GM23338 (cell line): Measurements from ENCODE around the gene GNAZ. TPM values are rescaled to one million over a fixed set of nuclear protein-coding genes. Genes with fewer than 3 reads are reported as not detected.

ENCODE experiments used
- ATAC-seq: fragments of 200-7000 bp; cut with Tn5 transposase; 3 replicates; pipeline ENCODE4 v1.9.1; 2020
- DNase-seq: peaks from one replicate; pipeline ENCODE4 v3.0.0-alpha.2; 2015; ENCODE audit warnings: low spot score
- H2AFZ ChIP-seq: fragments of 200-600 bp; sonication (generic); 2 replicates; pipeline ENCODE4 v1.8.0; 2016; ENCODE audit warnings: antibody characterized with exemption, mild to moderate bottlenecking, moderate library complexity
- H3F3A ChIP-seq: fragments of 200-600 bp; sonication (generic); replicated peaks from 2 replicates; pipeline ENCODE4 v1.8.0; 2017; ENCODE audit warnings: antibody characterized with exemption, mixed run types, low read depth
- H3K27ac ChIP-seq: fragments of 200-600 bp; sonication (generic); 2 replicates; pipeline ENCODE4 v1.6.1; 2016; ENCODE audit warnings: low read depth
- H3K27me3 ChIP-seq: fragments of 200-600 bp; sonication (generic); 2 replicates; pipeline ENCODE4 v1.8.0; 2016; ENCODE audit warnings: mild to moderate bottlenecking, mixed run types, moderate library complexity; ENCODE audit not compliant: insufficient read depth
- H3K36me3 ChIP-seq: fragments of 200-600 bp; sonication (generic); 2 replicates; pipeline ENCODE4 v1.8.0; 2016; ENCODE audit warnings: mild to moderate bottlenecking; ENCODE audit not compliant: insufficient read depth
- H3K4me1 ChIP-seq: fragments of 200-600 bp; sonication (generic); 2 replicates; pipeline ENCODE4 v1.8.0; 2016; ENCODE audit warnings: mild to moderate bottlenecking, moderate library complexity; ENCODE audit not compliant: insufficient read depth
- H3K4me2 ChIP-seq: fragments of 200-600 bp; sonication (generic); 2 replicates; pipeline ENCODE4 v1.7.1; 2017; ENCODE audit warnings: mixed run types
- H3K4me3 ChIP-seq: fragments of 200-600 bp; sonication (generic); 2 replicates; pipeline ENCODE4 v1.6.1; 2016; ENCODE audit warnings: mixed run types
- H3K79me2 ChIP-seq: fragments of 200-600 bp; sonication (generic); replicated peaks from 2 replicates; pipeline ENCODE4 v1.8.0; 2017; ENCODE audit warnings: mild to moderate bottlenecking; ENCODE audit not compliant: insufficient read depth
- H3K9me2 ChIP-seq: fragments of 200-600 bp; sonication (generic); 2 replicates; pipeline ENCODE4 v1.8.0; 2017; ENCODE audit not compliant: insufficient read depth
- H4K20me1 ChIP-seq: fragments of 200-600 bp; sonication (generic); replicated peaks from 2 replicates; pipeline ENCODE4 v1.8.0; 2017; ENCODE audit warnings: mild to moderate bottlenecking; ENCODE audit not compliant: insufficient read depth
- H3K27ac Mint-ChIP-seq: 2 replicates; pipeline ENCODE4 v1.8.0; 2020; ENCODE audit warnings: inconsistent platforms, mild to moderate bottlenecking, moderate library complexity, mixed read lengths
- H3K27me3 Mint-ChIP-seq: 3 replicates; pipeline ENCODE4 v1.8.0; 2022; ENCODE audit warnings: low read depth, mild to moderate bottlenecking, moderate library complexity, mixed read lengths, inconsistent platforms; ENCODE audit not compliant: insufficient read depth, poor library complexity
- H3K36me3 Mint-ChIP-seq: 3 replicates; pipeline ENCODE4 v1.8.0; 2021; ENCODE audit warnings: low read depth, mild to moderate bottlenecking, inconsistent platforms, moderate library complexity, mixed read lengths
- H3K4me1 Mint-ChIP-seq: 3 replicates; pipeline ENCODE4 v1.8.0; 2020; ENCODE audit warnings: mild to moderate bottlenecking, inconsistent platforms, mixed read lengths
- H3K4me3 Mint-ChIP-seq: 3 replicates; pipeline ENCODE4 v1.8.0; 2021; ENCODE audit warnings: moderate library complexity, mild to moderate bottlenecking, inconsistent platforms, mixed read lengths
- H3K9me3 Mint-ChIP-seq: 3 replicates; pipeline ENCODE4 v1.8.0; 2020; ENCODE audit warnings: moderate library complexity, mild to moderate bottlenecking, inconsistent platforms, mixed read lengths
- CREB1 ChIP-seq: fragments of 250-450 bp; sonication (Bioruptor Pico); IDR thresholded peaks from 2 replicates; pipeline ENCODE4 v1.5.0; 2020; ENCODE audit warnings: low read depth, mild to moderate bottlenecking, moderate library complexity
- EZH2 ChIP-seq: fragments of 200-600 bp; sonication (generic); IDR thresholded peaks from one replicate; pipeline ENCODE4 v1.8.0; 2017; ENCODE audit warnings: antibody characterized with exemption, mild to moderate bottlenecking, low read depth; ENCODE audit not compliant: unreplicated experiment
- EZH2phosphoT487 ChIP-seq: fragments of 200-600 bp; sonication (generic); IDR thresholded peaks from one replicate; pipeline ENCODE4 v1.8.1; 2018; ENCODE audit warnings: antibody characterized with exemption; ENCODE audit not compliant: unreplicated experiment
- JUNB ChIP-seq: IDR thresholded peaks from one replicate; pipeline ENCODE4 v1.6.1; 2016; ENCODE audit warnings: antibody characterized with exemption; ENCODE audit not compliant: unreplicated experiment
- NANOG ChIP-seq: IDR thresholded peaks from 2 replicates; pipeline ENCODE4 v1.6.1; 2016; ENCODE audit warnings: antibody characterized with exemption, borderline replicate concordance
- POLR2AphosphoS5 ChIP-seq: IDR thresholded peaks from 2 replicates; pipeline ENCODE4 v1.6.1; 2016; ENCODE audit warnings: antibody characterized with exemption, low read depth
- STAT1 ChIP-seq: IDR thresholded peaks from one replicate; pipeline ENCODE4 v1.6.1; 2016; ENCODE audit warnings: antibody characterized with exemption; ENCODE audit not compliant: unreplicated experiment
- ZNF114 ChIP-seq: fragments of 250-450 bp; sonication (Bioruptor Pico); IDR thresholded peaks from 2 replicates; pipeline ENCODE4 v1.5.0; 2020; ENCODE audit warnings: mild to moderate bottlenecking, moderate library complexity
- ZNF331 ChIP-seq: fragments of 250-450 bp; sonication (Bioruptor Pico); IDR thresholded peaks from 2 replicates; pipeline ENCODE4 v1.5.0; 2020; ENCODE audit warnings: low read depth, mild to moderate bottlenecking, moderate library complexity
- polyA plus RNA-seq: library from polyadenylated mRNA; unstranded; fragments of >200 nt; fragmentation: Nextera tagmentation; extraction: Ambion mirVana; gene quantifications from 2 replicates; pipeline ENCODE4 v1.2.1, GENCODE V29; 2016
- total RNA-seq: library from RNA; depleted of rRNA; stranded (reverse); fragments of >200 nt; shearing (Covaris generic); gene quantifications from 2 replicates; pipeline ENCODE4 v1.2.3, GENCODE V29; 2014
- TF ChIP-seq, protein P1 (sequence below): IDR thresholded peaks from one replicate; pipeline ENCODE4 v1.6.1; 2018; ENCODE audit warnings: antibody characterized with exemption; ENCODE audit not compliant: unreplicated experiment
- TF ChIP-seq, protein P2 (sequence below), 2 experiments: fragments of 200-600 bp in 1 of 2; sonication (generic) in 1 of 2; conservative IDR thresholded peaks; 2 replicates each; pipeline versions ENCODE4 v1.5.1 to v1.6.1; 2016 to 2017; ENCODE audit warnings: antibody characterized with exemption in 2 of 2, low read depth in 2 of 2, mild to moderate bottlenecking in 2 of 2, moderate library complexity in 1 of 2
- TF ChIP-seq, protein P3 (sequence below): fragments of 250-450 bp; sonication (Bioruptor Pico); IDR thresholded peaks from 2 replicates; pipeline ENCODE4 v1.5.0; 2020; ENCODE audit warnings: mild to moderate bottlenecking, moderate library complexity
- TF ChIP-seq, protein P4 (sequence below): IDR thresholded peaks from 2 replicates; pipeline ENCODE4 v1.6.1; 2016; ENCODE audit warnings: antibody characterized with exemption

Gene GNAZ
- total and polyA plus RNA-seq, 2 experiments from 2014 or later: 2.9 to 11.1 TPM

DNA sequence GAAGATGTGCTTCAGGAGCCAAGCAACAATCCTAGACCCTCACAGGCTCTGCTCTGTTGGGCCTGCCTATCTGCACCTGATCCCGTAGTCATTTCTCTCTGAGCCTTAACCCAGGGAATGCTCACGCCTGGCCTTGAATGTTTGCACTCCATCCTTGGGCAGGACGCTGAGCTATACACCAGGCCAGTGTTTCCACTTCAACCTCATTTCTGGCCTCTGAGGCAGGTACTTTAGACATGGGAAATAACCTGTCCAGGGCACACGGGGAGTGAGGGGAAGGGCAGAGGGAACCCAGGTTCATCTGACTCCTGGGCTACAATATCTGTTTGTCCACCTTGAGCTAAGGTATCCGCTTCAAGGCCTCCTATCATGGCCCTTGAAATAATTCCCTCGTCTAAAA lies 61.6 kb downstream of the GNAZ start:
- Mint-ChIP-seq H3K27ac (no peak overlapping the region), H3K4me3 (no peak overlapping the region), H3K4me1 (peaks cover 4% of the 10 kb centered on the region; the same call in 2 of the 3 replicates), H3K27me3 (peaks cover 10% of the 10 kb centered on the region), H3K36me3 (no peaks in the 10 kb centered on the region), H3K9me3 (peaks cover 2% of the 10 kb centered on the region; the same call in 1 of the 3 replicates)
- no peak overlapping the region for H3K4me2 ChIP-seq
- H3K79me2 ChIP-seq: no peaks in the 10 kb centered on the region
- H3K4me1 ChIP-seq: peaks cover 4% of the 10 kb centered on the region
- H3K36me3 ChIP-seq: no peaks in the 10 kb centered on the region
- H2AFZ ChIP-seq: no peak overlapping the region
- no peak for DNase-seq
- H3K27ac ChIP-seq: no peak overlapping the region
- no peaks in the 10 kb centered on the region for H3K9me2 ChIP-seq
- TF ChIP-seq EZH2 (no peak), POLR2AphosphoS5 (no peak), ZNF114 (CRISPR knock-in tag) (no peak), NANOG (no peak), ZNF331 (CRISPR knock-in tag) (no peak), CREB1 (CRISPR knock-in tag) (no peak), EZH2phosphoT487 (no peak), STAT1 (no peak), JUNB (no peak)
- TF ChIP-seq, protein P1, sequence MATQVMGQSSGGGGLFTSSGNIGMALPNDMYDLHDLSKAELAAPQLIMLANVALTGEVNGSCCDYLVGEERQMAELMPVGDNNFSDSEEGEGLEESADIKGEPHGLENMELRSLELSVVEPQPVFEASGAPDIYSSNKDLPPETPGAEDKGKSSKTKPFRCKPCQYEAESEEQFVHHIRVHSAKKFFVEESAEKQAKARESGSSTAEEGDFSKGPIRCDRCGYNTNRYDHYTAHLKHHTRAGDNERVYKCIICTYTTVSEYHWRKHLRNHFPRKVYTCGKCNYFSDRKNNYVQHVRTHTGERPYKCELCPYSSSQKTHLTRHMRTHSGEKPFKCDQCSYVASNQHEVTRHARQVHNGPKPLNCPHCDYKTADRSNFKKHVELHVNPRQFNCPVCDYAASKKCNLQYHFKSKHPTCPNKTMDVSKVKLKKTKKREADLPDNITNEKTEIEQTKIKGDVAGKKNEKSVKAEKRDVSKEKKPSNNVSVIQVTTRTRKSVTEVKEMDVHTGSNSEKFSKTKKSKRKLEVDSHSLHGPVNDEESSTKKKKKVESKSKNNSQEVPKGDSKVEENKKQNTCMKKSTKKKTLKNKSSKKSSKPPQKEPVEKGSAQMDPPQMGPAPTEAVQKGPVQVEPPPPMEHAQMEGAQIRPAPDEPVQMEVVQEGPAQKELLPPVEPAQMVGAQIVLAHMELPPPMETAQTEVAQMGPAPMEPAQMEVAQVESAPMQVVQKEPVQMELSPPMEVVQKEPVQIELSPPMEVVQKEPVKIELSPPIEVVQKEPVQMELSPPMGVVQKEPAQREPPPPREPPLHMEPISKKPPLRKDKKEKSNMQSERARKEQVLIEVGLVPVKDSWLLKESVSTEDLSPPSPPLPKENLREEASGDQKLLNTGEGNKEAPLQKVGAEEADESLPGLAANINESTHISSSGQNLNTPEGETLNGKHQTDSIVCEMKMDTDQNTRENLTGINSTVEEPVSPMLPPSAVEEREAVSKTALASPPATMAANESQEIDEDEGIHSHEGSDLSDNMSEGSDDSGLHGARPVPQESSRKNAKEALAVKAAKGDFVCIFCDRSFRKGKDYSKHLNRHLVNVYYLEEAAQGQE: no peak
- TF ChIP-seq, protein P2, sequence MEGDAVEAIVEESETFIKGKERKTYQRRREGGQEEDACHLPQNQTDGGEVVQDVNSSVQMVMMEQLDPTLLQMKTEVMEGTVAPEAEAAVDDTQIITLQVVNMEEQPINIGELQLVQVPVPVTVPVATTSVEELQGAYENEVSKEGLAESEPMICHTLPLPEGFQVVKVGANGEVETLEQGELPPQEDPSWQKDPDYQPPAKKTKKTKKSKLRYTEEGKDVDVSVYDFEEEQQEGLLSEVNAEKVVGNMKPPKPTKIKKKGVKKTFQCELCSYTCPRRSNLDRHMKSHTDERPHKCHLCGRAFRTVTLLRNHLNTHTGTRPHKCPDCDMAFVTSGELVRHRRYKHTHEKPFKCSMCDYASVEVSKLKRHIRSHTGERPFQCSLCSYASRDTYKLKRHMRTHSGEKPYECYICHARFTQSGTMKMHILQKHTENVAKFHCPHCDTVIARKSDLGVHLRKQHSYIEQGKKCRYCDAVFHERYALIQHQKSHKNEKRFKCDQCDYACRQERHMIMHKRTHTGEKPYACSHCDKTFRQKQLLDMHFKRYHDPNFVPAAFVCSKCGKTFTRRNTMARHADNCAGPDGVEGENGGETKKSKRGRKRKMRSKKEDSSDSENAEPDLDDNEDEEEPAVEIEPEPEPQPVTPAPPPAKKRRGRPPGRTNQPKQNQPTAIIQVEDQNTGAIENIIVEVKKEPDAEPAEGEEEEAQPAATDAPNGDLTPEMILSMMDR (conservative IDR thresholded peaks at IDR 0.05; ENCODE audit: low read depth in 2 of 2): no peak
- TF ChIP-seq, protein P3, sequence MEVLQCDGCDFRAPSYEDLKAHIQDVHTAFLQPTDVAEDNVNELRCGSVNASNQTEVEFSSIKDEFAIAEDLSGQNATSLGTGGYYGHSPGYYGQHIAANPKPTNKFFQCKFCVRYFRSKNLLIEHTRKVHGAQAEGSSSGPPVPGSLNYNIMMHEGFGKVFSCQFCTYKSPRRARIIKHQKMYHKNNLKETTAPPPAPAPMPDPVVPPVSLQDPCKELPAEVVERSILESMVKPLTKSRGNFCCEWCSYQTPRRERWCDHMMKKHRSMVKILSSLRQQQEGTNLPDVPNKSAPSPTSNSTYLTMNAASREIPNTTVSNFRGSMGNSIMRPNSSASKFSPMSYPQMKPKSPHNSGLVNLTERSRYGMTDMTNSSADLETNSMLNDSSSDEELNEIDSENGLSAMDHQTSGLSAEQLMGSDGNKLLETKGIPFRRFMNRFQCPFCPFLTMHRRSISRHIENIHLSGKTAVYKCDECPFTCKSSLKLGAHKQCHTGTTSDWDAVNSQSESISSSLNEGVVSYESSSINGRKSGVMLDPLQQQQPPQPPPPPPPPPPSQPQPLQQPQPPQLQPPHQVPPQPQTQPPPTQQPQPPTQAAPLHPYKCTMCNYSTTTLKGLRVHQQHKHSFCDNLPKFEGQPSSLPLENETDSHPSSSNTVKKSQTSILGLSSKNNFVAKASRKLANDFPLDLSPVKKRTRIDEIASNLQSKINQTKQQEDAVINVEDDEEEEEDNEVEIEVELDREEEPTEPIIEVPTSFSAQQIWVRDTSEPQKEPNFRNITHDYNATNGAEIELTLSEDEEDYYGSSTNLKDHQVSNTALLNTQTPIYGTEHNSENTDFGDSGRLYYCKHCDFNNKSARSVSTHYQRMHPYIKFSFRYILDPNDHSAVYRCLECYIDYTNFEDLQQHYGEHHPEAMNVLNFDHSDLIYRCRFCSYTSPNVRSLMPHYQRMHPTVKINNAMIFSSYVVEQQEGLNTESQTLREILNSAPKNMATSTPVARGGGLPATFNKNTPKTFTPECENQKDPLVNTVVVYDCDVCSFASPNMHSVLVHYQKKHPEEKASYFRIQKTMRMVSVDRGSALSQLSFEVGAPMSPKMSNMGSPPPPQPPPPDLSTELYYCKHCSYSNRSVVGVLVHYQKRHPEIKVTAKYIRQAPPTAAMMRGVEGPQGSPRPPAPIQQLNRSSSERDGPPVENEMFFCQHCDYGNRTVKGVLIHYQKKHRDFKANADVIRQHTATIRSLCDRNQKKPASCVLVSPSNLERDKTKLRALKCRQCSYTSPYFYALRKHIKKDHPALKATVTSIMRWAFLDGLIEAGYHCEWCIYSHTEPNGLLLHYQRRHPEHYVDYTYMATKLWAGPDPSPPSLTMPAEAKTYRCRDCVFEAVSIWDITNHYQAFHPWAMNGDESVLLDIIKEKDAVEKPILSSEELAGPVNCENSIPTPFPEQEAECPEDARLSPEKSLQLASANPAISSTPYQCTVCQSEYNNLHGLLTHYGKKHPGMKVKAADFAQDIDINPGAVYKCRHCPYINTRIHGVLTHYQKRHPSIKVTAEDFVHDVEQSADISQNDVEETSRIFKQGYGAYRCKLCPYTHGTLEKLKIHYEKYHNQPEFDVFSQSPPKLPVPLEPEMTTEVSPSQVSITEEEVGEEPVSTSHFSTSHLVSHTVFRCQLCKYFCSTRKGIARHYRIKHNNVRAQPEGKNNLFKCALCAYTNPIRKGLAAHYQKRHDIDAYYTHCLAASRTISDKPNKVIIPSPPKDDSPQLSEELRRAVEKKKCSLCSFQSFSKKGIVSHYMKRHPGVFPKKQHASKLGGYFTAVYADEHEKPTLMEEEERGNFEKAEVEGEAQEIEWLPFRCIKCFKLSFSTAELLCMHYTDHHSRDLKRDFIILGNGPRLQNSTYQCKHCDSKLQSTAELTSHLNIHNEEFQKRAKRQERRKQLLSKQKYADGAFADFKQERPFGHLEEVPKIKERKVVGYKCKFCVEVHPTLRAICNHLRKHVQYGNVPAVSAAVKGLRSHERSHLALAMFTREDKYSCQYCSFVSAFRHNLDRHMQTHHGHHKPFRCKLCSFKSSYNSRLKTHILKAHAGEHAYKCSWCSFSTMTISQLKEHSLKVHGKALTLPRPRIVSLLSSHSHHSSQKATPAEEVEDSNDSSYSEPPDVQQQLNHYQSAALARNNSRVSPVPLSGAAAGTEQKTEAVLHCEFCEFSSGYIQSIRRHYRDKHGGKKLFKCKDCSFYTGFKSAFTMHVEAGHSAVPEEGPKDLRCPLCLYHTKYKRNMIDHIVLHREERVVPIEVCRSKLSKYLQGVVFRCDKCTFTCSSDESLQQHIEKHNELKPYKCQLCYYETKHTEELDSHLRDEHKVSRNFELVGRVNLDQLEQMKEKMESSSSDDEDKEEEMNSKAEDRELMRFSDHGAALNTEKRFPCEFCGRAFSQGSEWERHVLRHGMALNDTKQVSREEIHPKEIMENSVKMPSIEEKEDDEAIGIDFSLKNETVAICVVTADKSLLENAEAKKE (CRISPR knock-in tag): no peak
- TF ChIP-seq, protein P4, sequence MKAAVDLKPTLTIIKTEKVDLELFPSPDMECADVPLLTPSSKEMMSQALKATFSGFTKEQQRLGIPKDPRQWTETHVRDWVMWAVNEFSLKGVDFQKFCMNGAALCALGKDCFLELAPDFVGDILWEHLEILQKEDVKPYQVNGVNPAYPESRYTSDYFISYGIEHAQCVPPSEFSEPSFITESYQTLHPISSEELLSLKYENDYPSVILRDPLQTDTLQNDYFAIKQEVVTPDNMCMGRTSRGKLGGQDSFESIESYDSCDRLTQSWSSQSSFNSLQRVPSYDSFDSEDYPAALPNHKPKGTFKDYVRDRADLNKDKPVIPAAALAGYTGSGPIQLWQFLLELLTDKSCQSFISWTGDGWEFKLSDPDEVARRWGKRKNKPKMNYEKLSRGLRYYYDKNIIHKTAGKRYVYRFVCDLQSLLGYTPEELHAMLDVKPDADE: no peak
- no peaks in the 10 kb centered on the region for H3F3A ChIP-seq
- no peaks in the 10 kb centered on the region for H4K20me1 ChIP-seq
- ATAC-seq: no peak
- H3K4me3 ChIP-seq: no peak overlapping the region
- no peaks in the 10 kb centered on the region for H3K27me3 ChIP-seq
